HFFc6 (cell line): ENCODE measurements around the gene DVL3. TPM values are rescaled to one million over a fixed set of nuclear protein-coding genes. Genes with fewer than 3 reads are reported as not detected.
A peak's percentile ranks its signal among the peaks of the same experiment; 100 is the strongest.

ENCODE experiments used
- DNase-seq: peaks from one replicate; pipeline ENCODE4 v3.0.0-alpha.2; 2018
- H3K27ac Mint-ChIP-seq: 2 replicates; pipeline ENCODE4 v1.8.0; 2020; ENCODE audit warnings: mild to moderate bottlenecking, mixed read lengths
- H3K27me3 Mint-ChIP-seq: 2 replicates; pipeline ENCODE4 v1.8.0; 2021; ENCODE audit warnings: mild to moderate bottlenecking, moderate library complexity, mixed read lengths; ENCODE audit not compliant: insufficient read depth
- H3K36me3 Mint-ChIP-seq: 2 replicates; pipeline ENCODE4 v1.8.0; 2021; ENCODE audit warnings: low read depth, mixed read lengths
- H3K4me1 Mint-ChIP-seq: 2 replicates; pipeline ENCODE4 v1.8.0; 2020; ENCODE audit warnings: low read depth, mixed read lengths
- H3K4me3 Mint-ChIP-seq: 2 replicates; pipeline ENCODE4 v1.8.0; 2020; ENCODE audit warnings: mild to moderate bottlenecking, moderate library complexity, mixed read lengths
- H3K9me3 Mint-ChIP-seq: 2 replicates; pipeline ENCODE4 v1.8.0; 2020; ENCODE audit warnings: mild to moderate bottlenecking, mixed read lengths
- total RNA-seq, 6 experiments: library from RNA; stranded (reverse); fragmentation: NEBNext Ultra II Directional; extraction: Animal tissue kit (Norgen Biotek cat#: 25700); gene quantifications; 2 replicates in 1 of 6; 3 replicates in 5 of 6; pipeline ENCODE4 v1.2.3, GENCODE V29; 2021
- TF ChIP-seq, protein P1 (sequence below): fragments of 200-600 bp; sonication (generic); IDR thresholded peaks from 2 replicates; pipeline ENCODE4 v1.5.0; 2021; ENCODE audit warnings: antibody characterized with exemption, mild to moderate bottlenecking

Gene DVL3
- total RNA-seq, 6 experiments from 2014 or later = 59.2 to 73.5 (median 64.9) TPM

DNA sequence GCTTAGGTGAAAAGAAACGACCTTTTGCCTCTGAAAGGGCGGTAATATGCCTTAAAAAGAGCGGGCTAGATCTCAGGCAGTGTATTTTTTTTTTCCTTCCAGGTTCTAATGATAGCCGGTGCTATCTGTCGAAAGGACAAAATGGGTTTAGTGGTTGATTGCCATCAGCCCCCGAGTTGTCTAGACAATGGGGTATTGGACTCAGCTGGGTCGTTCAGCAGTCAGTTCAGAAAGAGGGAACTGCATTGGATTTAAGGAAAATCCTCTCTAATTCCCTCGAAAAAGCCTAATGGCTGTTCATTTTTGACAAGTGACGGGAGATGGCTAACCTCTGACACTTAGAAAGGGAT is 19.3 kb upstream of the DVL3 start:
- H3K9me3 Mint-ChIP-seq = no peaks in the 10 kb centered on the region
- TF ChIP-seq, protein P1, sequence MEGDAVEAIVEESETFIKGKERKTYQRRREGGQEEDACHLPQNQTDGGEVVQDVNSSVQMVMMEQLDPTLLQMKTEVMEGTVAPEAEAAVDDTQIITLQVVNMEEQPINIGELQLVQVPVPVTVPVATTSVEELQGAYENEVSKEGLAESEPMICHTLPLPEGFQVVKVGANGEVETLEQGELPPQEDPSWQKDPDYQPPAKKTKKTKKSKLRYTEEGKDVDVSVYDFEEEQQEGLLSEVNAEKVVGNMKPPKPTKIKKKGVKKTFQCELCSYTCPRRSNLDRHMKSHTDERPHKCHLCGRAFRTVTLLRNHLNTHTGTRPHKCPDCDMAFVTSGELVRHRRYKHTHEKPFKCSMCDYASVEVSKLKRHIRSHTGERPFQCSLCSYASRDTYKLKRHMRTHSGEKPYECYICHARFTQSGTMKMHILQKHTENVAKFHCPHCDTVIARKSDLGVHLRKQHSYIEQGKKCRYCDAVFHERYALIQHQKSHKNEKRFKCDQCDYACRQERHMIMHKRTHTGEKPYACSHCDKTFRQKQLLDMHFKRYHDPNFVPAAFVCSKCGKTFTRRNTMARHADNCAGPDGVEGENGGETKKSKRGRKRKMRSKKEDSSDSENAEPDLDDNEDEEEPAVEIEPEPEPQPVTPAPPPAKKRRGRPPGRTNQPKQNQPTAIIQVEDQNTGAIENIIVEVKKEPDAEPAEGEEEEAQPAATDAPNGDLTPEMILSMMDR = no peak
- H3K27me3 Mint-ChIP-seq = no peaks in the 10 kb centered on the region
- H3K27ac Mint-ChIP-seq = peak overlapping the region; percentile 96
- peaks cover 36% of the 10 kb centered on the region for H3K4me1 Mint-ChIP-seq
- peaks cover 19% of the 10 kb centered on the region for H3K36me3 Mint-ChIP-seq
- no peak for DNase-seq
- H3K4me3 Mint-ChIP-seq = peak overlapping the region; percentile 99

- no peaks in the 10 kb centered on the region for H3K9me3 Mint-ChIP-seq
- H3K4me3 Mint-ChIP-seq = no peak overlapping the region
- no peaks in the 10 kb centered on the region for H3K27me3 Mint-ChIP-seq
- H3K4me1 Mint-ChIP-seq = peaks cover 23% of the 10 kb centered on the region
- TF ChIP-seq, protein P1 = no peak
- no peak overlapping the region for H3K27ac Mint-ChIP-seq
- DNase-seq = no peak
- peaks cover 34% of the 10 kb centered on the region for H3K36me3 Mint-ChIP-seq
These were observed 14.7 kb upstream of the DVL3 start for GRCh38 chr3:184140436-184140835.

GRCh38 chr3:184142199-184142598 is 13.0 kb upstream of the DVL3 start:
- TF ChIP-seq, protein P1 = no peak
- Mint-ChIP-seq H3K4me3 (no peak overlapping the region), H3K4me1 (peaks cover 9% of the 10 kb centered on the region), H3K36me3 (peaks cover 33% of the 10 kb centered on the region), H3K27ac (no peak overlapping the region), H3K27me3 (no peaks in the 10 kb centered on the region), H3K9me3 (no peaks in the 10 kb centered on the region)
- DNase-seq = no peak

- Mint-ChIP-seq H3K27me3 (no peaks in the 10 kb centered on the region), H3K36me3 (peaks cover 24% of the 10 kb centered on the region), H3K27ac (no peak overlapping the region), H3K4me1 (no peaks in the 10 kb centered on the region), H3K4me3 (no peak overlapping the region), H3K9me3 (no peaks in the 10 kb centered on the region)
- TF ChIP-seq, protein P1 = no peak
- no peak for DNase-seq
These were observed 11.8 kb upstream of the DVL3 start for GRCh38 chr3:184143327-184143726.

GRCh38 chr3:184144505-184144904 is 10.7 kb upstream of the DVL3 start:
- Mint-ChIP-seq H3K4me1 (no peaks in the 10 kb centered on the region; the same call in 1 of the 2 replicates), H3K27me3 (no peaks in the 10 kb centered on the region), H3K27ac (no peak overlapping the region), H3K36me3 (peaks cover 24% of the 10 kb centered on the region), H3K4me3 (no peak overlapping the region), H3K9me3 (no peaks in the 10 kb centered on the region)
- TF ChIP-seq, protein P1 = no peak
- DNase-seq = no peak

- no peaks in the 10 kb centered on the region; the same call in 1 of the 2 replicates for H3K4me1 Mint-ChIP-seq
- TF ChIP-seq, protein P1 = peak; percentile 75
- DNase-seq = peak; percentile 38
- H3K9me3 Mint-ChIP-seq = no peaks in the 10 kb centered on the region
- no peak overlapping the region; the same call in 1 of the 2 replicates for H3K27ac Mint-ChIP-seq
- peaks cover 21% of the 10 kb centered on the region for H3K36me3 Mint-ChIP-seq
- H3K4me3 Mint-ChIP-seq = no peak overlapping the region
- H3K27me3 Mint-ChIP-seq = no peaks in the 10 kb centered on the region
These were observed 10.1 kb upstream of the DVL3 start for GRCh38 chr3:184145111-184145524.
